MM.1S (cell line): Measurements from ENCODE around the gene TECPR2.

Experiments
- DNase-seq: peaks from one replicate; pipeline ENCODE4 v3.0.0-alpha.2; 2015
- H2AFZ ChIP-seq: fragments of 300-600 bp; sonication (generic); 2 replicates; pipeline ENCODE4 v1.6.0; 2016; ENCODE audit warnings: antibody characterized with exemption, low read length
- H3F3A ChIP-seq: fragments of 300-600 bp; sonication (generic); 2 replicates; pipeline ENCODE4 v1.6.1; 2016; ENCODE audit warnings: mild to moderate bottlenecking, antibody characterized with exemption, low read length, moderate library complexity, mixed read lengths; ENCODE audit not compliant: insufficient read depth
- H3K27ac ChIP-seq: fragments of 300-600 bp; sonication (generic); 2 replicates; pipeline ENCODE4 v1.5.1; 2016; ENCODE audit warnings: mild to moderate bottlenecking, low read length
- H3K27me3 ChIP-seq: fragments of 300-600 bp; sonication (generic); replicated peaks from 2 replicates; pipeline ENCODE4 v1.6.0; 2016; ENCODE audit warnings: low read length; ENCODE audit not compliant: insufficient read depth
- H3K36me3 ChIP-seq: fragments of 300-600 bp; sonication (generic); replicated peaks from 2 replicates; pipeline ENCODE4 v1.6.1; 2016; ENCODE audit warnings: mild to moderate bottlenecking, low read length, mixed read lengths; ENCODE audit not compliant: insufficient read depth
- H3K4me1 ChIP-seq: fragments of 300-600 bp; sonication (generic); 2 replicates; pipeline ENCODE4 v1.6.1; 2016; ENCODE audit warnings: low read length, mixed read lengths
- H3K4me2 ChIP-seq: fragments of 300-600 bp; sonication (generic); 2 replicates; pipeline ENCODE4 v1.6.0; 2016; ENCODE audit warnings: low read depth, low read length
- H3K4me3 ChIP-seq: fragments of 300-600 bp; sonication (generic); 2 replicates; pipeline ENCODE4 v1.5.1; 2016; ENCODE audit warnings: low read length, mixed read lengths
- H3K79me2 ChIP-seq: fragments of 300-600 bp; sonication (generic); 2 replicates; pipeline ENCODE4 v1.6.1; 2016; ENCODE audit warnings: mixed run types, low read length, mixed read lengths
- H3K9ac ChIP-seq: fragments of 300-600 bp; sonication (generic); 2 replicates; pipeline ENCODE4 v1.6.1; 2016; ENCODE audit warnings: low read length, mixed read lengths
- H3K9me2 ChIP-seq: fragments of 300-600 bp; sonication (generic); replicated peaks from 2 replicates; pipeline ENCODE4 v1.6.1; 2016; ENCODE audit warnings: mild to moderate bottlenecking, low read length, mixed read lengths; ENCODE audit not compliant: insufficient read depth
- H3K9me3 ChIP-seq: fragments of 300-600 bp; sonication (generic); replicated peaks from 2 replicates; pipeline ENCODE4 v1.6.1; 2016; ENCODE audit warnings: mild to moderate bottlenecking, low read length, mixed read lengths; ENCODE audit not compliant: insufficient read depth
- H4K20me1 ChIP-seq: fragments of 300-600 bp; sonication (generic); 2 replicates; pipeline ENCODE4 v1.6.1; 2016; ENCODE audit warnings: mild to moderate bottlenecking, low read length, moderate library complexity, mixed read lengths; ENCODE audit not compliant: insufficient read depth
- CTCF ChIP-seq: fragments of 300-600 bp; sonication (generic); IDR thresholded peaks from 2 replicates; pipeline ENCODE4 v1.5.1; 2016; ENCODE audit warnings: antibody characterized with exemption, low read length, mixed read lengths
- EZH2 ChIP-seq: fragments of 300-600 bp; sonication (generic); optimal IDR thresholded peaks from 2 replicates; pipeline ENCODE3; 2017; ENCODE audit warnings: low read depth, mild to moderate bottlenecking, antibody characterized with exemption, low read length, mixed read lengths
- EZH2phosphoT487 ChIP-seq: fragments of 300-600 bp; sonication (generic); IDR thresholded peaks from 2 replicates; pipeline ENCODE4 v1.6.1; 2018; ENCODE audit warnings: antibody characterized with exemption, low read length

Gene TECPR2

GRCh38 chr14:102316338-102316742, 46.4 kb upstream of the TECPR2 start:
- Histone ChIP-seq H4K20me1 (no peaks in the 10 kb centered on the region), H3K4me2 (peak overlapping the region; percentile 76; the same call in 1 of the 2 replicates), H3K9ac (peak overlapping the region; percentile 32; the same call in 1 of the 2 replicates), H3K4me3 (peak overlapping the region; percentile 60), H3K36me3 (no peaks in the 10 kb centered on the region), H3K4me1 (peaks cover 8% of the 10 kb centered on the region; the same call in 1 of the 2 replicates), H2AFZ (peak overlapping the region; percentile 91), H3K27ac (no peak overlapping the region; the same call in 1 of the 2 replicates), H3K9me3 (no peaks in the 10 kb centered on the region), H3K79me2 (peaks cover 4% of the 10 kb centered on the region; the same call in 1 of the 2 replicates), H3F3A (peaks cover 16% of the 10 kb centered on the region), H3K9me2 (no peaks in the 10 kb centered on the region), H3K27me3 (no peaks in the 10 kb centered on the region)
- peak; percentile 11 for DNase-seq
- no peak for TF ChIP-seq EZH2phosphoT487

- TF ChIP-seq EZH2phosphoT487 (no peak), CTCF (peak; percentile 50)
- Histone ChIP-seq H3K79me2 (peaks cover 4% of the 10 kb centered on the region; the same call in 1 of the 2 replicates), H3K27me3 (no peaks in the 10 kb centered on the region), H3K36me3 (no peaks in the 10 kb centered on the region), H3K4me1 (peaks cover 8% of the 10 kb centered on the region; the same call in 1 of the 2 replicates), H3K4me3 (peak overlapping the region; percentile 65), H3K9me2 (no peaks in the 10 kb centered on the region), H3K9me3 (no peaks in the 10 kb centered on the region), H2AFZ (peak overlapping the region; percentile 91), H3K4me2 (peak overlapping the region; percentile 76), H3F3A (peaks cover 16% of the 10 kb centered on the region), H3K27ac (peak overlapping the region; percentile 84), H4K20me1 (no peaks in the 10 kb centered on the region), H3K9ac (peak overlapping the region; percentile 75)
- peak; percentile 80 for DNase-seq
Measured at GRCh38 chr14:102316743-102317563, 45.8 kb upstream of the TECPR2 start.

GRCh38 chr14:102317564-102318248, 45.0 kb upstream of the TECPR2 start:
- Histone ChIP-seq H3K9ac (peak overlapping the region; percentile 75), H3F3A (peaks cover 16% of the 10 kb centered on the region), H4K20me1 (no peaks in the 10 kb centered on the region), H3K4me2 (peak overlapping the region; percentile 73), H3K27me3 (no peaks in the 10 kb centered on the region), H3K27ac (peak overlapping the region; percentile 84), H3K79me2 (peaks cover 4% of the 10 kb centered on the region; the same call in 1 of the 2 replicates), H3K4me1 (peaks cover 8% of the 10 kb centered on the region; the same call in 1 of the 2 replicates), H3K9me2 (no peaks in the 10 kb centered on the region), H3K9me3 (no peaks in the 10 kb centered on the region), H3K4me3 (peak overlapping the region; percentile 65), H2AFZ (peak overlapping the region; percentile 73), H3K36me3 (no peaks in the 10 kb centered on the region)
- TF ChIP-seq CTCF (peak; percentile 37), EZH2 (no peak), EZH2phosphoT487 (no peak)
- peak; percentile 72 for DNase-seq
